Measurements from ENCODE around the gene ADAM12. TPM values are rescaled to one million over a fixed set of nuclear protein-coding genes. Genes with fewer than 3 reads are reported as not detected.

The ADAM12 gene
- total and polyA plus RNA-seq, 7 donors, result under 0.01 to 0.82 (median 0.46) TPM; not detected in 1

DNA sequence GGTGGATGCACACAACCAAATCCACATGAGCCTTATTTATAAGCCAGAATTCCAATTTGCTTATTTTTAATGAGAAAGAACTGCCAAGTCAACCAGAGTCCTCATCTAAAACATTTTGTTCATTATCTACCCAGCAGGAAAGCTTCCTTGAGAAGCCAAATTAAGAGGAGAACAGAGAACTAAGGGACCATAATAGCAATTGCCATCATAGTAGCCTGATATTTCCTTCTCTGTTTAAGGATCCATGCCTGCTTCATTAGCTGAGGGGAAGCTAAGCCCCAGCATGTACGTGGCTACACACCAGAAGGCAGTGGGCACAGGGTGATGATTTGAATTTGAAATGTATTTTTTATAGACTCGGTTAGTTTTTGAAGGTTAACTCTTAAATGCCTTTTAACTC is 46.8 kb downstream of the ADAM12 start:
- Histone ChIP-seq H3K9me3 (peaks cover 0 to 4% (median 0%) of the 10 kb centered on the region in 4 donors), H3K36me3 (no peaks in the 10 kb centered on the region), H3K27me3 (no peaks in the 10 kb centered on the region), H3K4me1 (no peaks in the 10 kb centered on the region), H3K4me3 (no peak overlapping the region), H3K27ac (no peak overlapping the region)
- intact Hi-C loops (cut with DNase I), result no loop called here
- no peak for DNase-seq
- TF ChIP-seq, protein P1, sequence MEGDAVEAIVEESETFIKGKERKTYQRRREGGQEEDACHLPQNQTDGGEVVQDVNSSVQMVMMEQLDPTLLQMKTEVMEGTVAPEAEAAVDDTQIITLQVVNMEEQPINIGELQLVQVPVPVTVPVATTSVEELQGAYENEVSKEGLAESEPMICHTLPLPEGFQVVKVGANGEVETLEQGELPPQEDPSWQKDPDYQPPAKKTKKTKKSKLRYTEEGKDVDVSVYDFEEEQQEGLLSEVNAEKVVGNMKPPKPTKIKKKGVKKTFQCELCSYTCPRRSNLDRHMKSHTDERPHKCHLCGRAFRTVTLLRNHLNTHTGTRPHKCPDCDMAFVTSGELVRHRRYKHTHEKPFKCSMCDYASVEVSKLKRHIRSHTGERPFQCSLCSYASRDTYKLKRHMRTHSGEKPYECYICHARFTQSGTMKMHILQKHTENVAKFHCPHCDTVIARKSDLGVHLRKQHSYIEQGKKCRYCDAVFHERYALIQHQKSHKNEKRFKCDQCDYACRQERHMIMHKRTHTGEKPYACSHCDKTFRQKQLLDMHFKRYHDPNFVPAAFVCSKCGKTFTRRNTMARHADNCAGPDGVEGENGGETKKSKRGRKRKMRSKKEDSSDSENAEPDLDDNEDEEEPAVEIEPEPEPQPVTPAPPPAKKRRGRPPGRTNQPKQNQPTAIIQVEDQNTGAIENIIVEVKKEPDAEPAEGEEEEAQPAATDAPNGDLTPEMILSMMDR (IDR thresholded peaks at IDR 0.05), result no peak
- WGBS, 2 donors, result 73 to 75% methylated on average over 2 of the region's 2 CpGs

DNA sequence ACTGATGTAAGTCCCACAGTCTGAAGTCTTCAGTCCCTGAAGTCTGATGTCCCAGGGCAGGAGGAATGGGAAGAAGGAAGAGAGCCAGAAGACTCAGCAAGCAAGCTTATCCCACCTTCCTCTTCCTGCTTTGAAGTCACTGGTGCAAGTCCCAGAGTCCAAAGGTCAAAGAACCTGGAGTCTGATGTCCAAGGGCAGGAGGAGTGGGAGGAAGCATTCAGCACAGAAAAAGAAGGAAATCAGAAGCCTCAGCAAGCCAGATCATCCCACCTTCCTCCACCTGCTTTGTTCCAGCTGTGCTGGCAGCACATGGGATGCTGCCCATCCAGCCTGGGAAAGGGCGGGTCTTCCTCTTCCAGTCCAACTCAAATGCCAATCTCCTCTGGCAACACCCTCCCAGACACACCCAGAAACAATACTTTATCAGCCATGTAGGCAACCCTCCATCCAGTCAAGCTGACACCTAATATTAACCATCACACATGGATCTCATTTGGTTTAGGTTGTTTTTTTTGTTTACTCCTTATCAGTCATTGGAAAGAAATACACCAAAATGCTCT is 50.9 kb downstream of the ADAM12 start:
- H3K27ac ChIP-seq, result no peak overlapping the region
- H3K36me3 ChIP-seq, result no peaks in the 10 kb centered on the region
- no peaks in the 10 kb centered on the region for H3K9me3 ChIP-seq
- H3K27me3 ChIP-seq, result no peaks in the 10 kb centered on the region
- intact Hi-C loops (cut with DNase I), result no loop called here
- no peak for TF ChIP-seq POLR2AphosphoS5 (IDR thresholded peaks at IDR 0.05)
- TF ChIP-seq, protein P1 (IDR thresholded peaks at IDR 0.05), result no peak
- TF ChIP-seq POLR2A (IDR thresholded peaks at IDR 0.05), result no peak
- TF ChIP-seq EP300 (IDR thresholded peaks at IDR 0.05), result no peak
- no peak overlapping the region for H3K4me3 ChIP-seq
- no peak for DNase-seq
- WGBS, 2 donors, result 53 to 84% methylated on average over 1 of the region's 1 CpG
- H3K4me1 ChIP-seq, result no peaks in the 10 kb centered on the region

DNA sequence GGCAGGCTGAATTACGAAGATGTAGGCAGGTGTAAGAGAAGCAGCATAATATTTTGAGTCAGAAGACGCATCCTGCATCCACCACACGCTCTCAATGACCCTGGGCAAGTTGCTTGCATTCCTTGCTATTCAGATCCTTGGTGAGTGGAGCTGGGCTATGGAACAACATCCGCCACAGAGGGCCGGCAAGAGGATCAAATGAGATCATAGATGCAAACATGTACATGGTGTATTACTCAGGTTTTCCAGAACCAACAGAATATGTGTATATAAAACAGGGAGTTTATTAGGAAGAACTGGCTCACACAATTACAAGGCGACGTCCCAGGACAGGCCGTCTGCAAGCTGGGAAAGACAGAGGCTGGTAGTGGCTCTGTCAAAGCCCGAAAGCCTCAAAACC is 51.5 kb downstream of the ADAM12 start:
- Histone ChIP-seq H3K27me3 (no peaks in the 10 kb centered on the region), H3K9me3 (no peaks in the 10 kb centered on the region), H3K27ac (no peak overlapping the region), H3K4me3 (no peak overlapping the region), H3K4me1 (no peaks in the 10 kb centered on the region), H3K36me3 (no peaks in the 10 kb centered on the region)
- DNase-seq, result no peak
- TF ChIP-seq, protein P1 (IDR thresholded peaks at IDR 0.05), result no peak
- TF ChIP-seq POLR2AphosphoS5 (IDR thresholded peaks at IDR 0.05), result no peak
- TF ChIP-seq EP300 (IDR thresholded peaks at IDR 0.05), result no peak
- TF ChIP-seq POLR2A (IDR thresholded peaks at IDR 0.05), result no peak
- intact Hi-C loops (cut with DNase I), result no loop called here
- 87 to 92% methylated on average over 9 of the region's 9 CpGs for WGBS, 2 donors

DNA sequence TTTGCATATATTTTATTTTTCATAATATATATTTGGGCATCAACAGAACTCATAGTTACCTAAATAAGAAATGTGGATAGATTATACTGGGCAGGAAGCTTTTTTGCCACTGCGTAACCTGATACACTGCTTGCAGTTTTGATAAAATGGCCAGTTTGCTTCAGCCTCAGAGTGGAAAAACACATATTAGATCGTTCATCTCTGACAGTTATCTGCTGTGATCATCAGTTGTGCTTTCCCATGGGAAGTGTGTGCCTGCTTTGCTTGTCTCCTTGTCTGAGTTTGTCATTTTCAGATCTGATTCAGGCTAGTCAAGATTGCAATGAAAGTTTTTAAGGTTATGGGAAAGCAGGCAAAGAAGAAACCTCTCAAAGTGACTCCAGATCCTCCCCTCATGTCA is 54.0 kb downstream of the ADAM12 start:
- H3K36me3 ChIP-seq, result no peaks in the 10 kb centered on the region
- TF ChIP-seq EP300 (IDR thresholded peaks at IDR 0.05) (no peak), POLR2A (IDR thresholded peaks at IDR 0.05) (no peak), POLR2AphosphoS5 (IDR thresholded peaks at IDR 0.05) (no peak)
- TF ChIP-seq, protein P1 (IDR thresholded peaks at IDR 0.05), result no peak
- intact Hi-C loops (cut with DNase I), result no loop called here
- no peak overlapping the region for H3K27ac ChIP-seq
- no peak overlapping the region for H3K4me3 ChIP-seq
- DNase-seq, result no peak
- no peaks in the 10 kb centered on the region for H3K9me3 ChIP-seq
- 70 to 74% methylated on average over 2 of the region's 2 CpGs for WGBS, 2 donors
- no peaks in the 10 kb centered on the region for H3K27me3 ChIP-seq
- no peaks in the 10 kb centered on the region for H3K4me1 ChIP-seq

DNA sequence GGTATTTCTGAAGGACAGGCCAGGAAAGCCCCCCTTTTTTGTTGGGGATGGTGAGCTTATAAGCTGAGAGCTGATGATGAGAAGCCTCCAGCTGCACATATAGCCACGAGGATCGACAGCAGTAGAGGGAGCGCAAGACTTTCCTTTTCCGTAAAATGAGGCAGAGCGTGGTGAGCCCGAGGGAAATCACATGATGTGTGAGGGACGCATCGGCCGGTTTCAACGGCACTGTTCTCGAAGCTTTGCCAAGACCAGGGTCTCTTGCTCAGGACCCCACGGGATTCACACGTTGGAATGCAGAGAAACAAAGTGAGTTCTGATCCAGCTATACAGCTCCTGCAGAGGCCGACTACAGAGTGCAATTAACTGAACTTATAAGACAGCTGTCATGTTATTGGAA is 55.7 kb downstream of the ADAM12 start:
- no peaks in the 10 kb centered on the region for H3K36me3 ChIP-seq
- WGBS, 2 donors, result 92% methylated on average over 14 of the region's 14 CpGs
- no peak overlapping the region for H3K4me3 ChIP-seq
- DNase-seq, result no peak
- no peaks in the 10 kb centered on the region for H3K27me3 ChIP-seq
- intact Hi-C loops (cut with DNase I), result no loop called here
- no peaks in the 10 kb centered on the region for H3K4me1 ChIP-seq
- TF ChIP-seq POLR2AphosphoS5 (IDR thresholded peaks at IDR 0.05) (no peak), EP300 (IDR thresholded peaks at IDR 0.05) (no peak), POLR2A (IDR thresholded peaks at IDR 0.05) (no peak)
- TF ChIP-seq, protein P1 (IDR thresholded peaks at IDR 0.05), result no peak
- no peak overlapping the region for H3K27ac ChIP-seq
- H3K9me3 ChIP-seq, result no peaks in the 10 kb centered on the region

All from sigmoid colon (tissue), 7 donors.